Panc1 (cell line): ENCODE results near the gene GREB1.

Experiments
- CTCF ChIP-seq: fragments of 450-650 bp; IDR thresholded peaks from 2 replicates; pipeline ENCODE4 v1.5.1; 2017; ENCODE audit warnings: mild to moderate bottlenecking
- POLR2AphosphoS5 ChIP-seq: IDR thresholded peaks from 2 replicates; pipeline ENCODE4 v1.6.1; 2012; ENCODE audit warnings: mild to moderate bottlenecking, low read depth, low read length, moderate library complexity
- REST ChIP-seq, 2 experiments: IDR thresholded peaks; 2 replicates each; pipeline ENCODE4 v1.6.1; 2011 to 2012; ENCODE audit warnings: low read depth in 2 of 2, control low read depth in 1 of 2, low read length in 1 of 2, mild to moderate bottlenecking in 1 of 2, moderate library complexity in 1 of 2; ENCODE audit not compliant: insufficient read depth in 1 of 2
- SIN3A ChIP-seq: IDR thresholded peaks from 2 replicates; pipeline ENCODE4 v1.6.1; 2012; ENCODE audit warnings: low read depth, mild to moderate bottlenecking, low read length, moderate library complexity, borderline replicate concordance; ENCODE audit not compliant: insufficient read depth
- TCF7L2 ChIP-seq: IDR thresholded peaks from 2 replicates; pipeline ENCODE4 v1.6.1; 2011; ENCODE audit warnings: mild to moderate bottlenecking, low read depth, low read length, inconsistent platforms

- no peak for TF ChIP-seq CTCF
- TF ChIP-seq REST (IDR thresholded peaks at IDR 0.05; ENCODE audit: insufficient read depth in 1 of 2, low read depth in 2 of 2, low read length in 1 of 2), result no peak
- TF ChIP-seq POLR2AphosphoS5, result no peak
- no peak for TF ChIP-seq SIN3A
- no peak for TF ChIP-seq TCF7L2
Observed at GRCh38 chr2:11550302-11550701, 16.5 kb downstream of the GREB1 start.
